Activated CD8-positive, alpha-beta T cell treated with anti-CD3 and anti-CD28 coated beads, Interleukin-2, amount 10 ng/mL, durations not matched to agents 7 days and 5 days (primary cell): Measurements from ENCODE around the gene ANKRD53. TPM values are rescaled to one million over a fixed set of nuclear protein-coding genes. Genes with fewer than 3 reads are reported as not detected.
A peak's percentile ranks its signal among the peaks of the same experiment; 100 is the strongest.

ENCODE experiments used
- ATAC-seq: fragments of 150-1000 bp; cut with Tn5 transposase; one replicate; pipeline ENCODE4 v1.10.0; 2021; ENCODE audit warnings: moderate library complexity
- CTCF ChIA-PET: fragments of 350-600 bp; sonication (Branson Sonifier 250); formaldehyde crosslinking; loops from one replicate; lab custom pipeline; 2021; ENCODE audit warnings: antibody characterized with exemption; lab: Charles Lee
- POLR2A ChIA-PET: fragments of 350-600 bp; sonication (Branson Sonifier 250); formaldehyde crosslinking; loops from one replicate; lab custom pipeline; 2021; ENCODE audit warnings: antibody characterized with exemption; lab: Charles Lee
- DNase-seq: peaks from one replicate; pipeline ENCODE4 v3.0.0-alpha.2; 2020
- H3K27ac Mint-ChIP-seq: one replicate; pipeline ENCODE4 v1.8.0; 2021; ENCODE audit warnings: mild to moderate bottlenecking, mixed read lengths
- H3K27me3 Mint-ChIP-seq: one replicate; pipeline ENCODE4 v1.8.0; 2021; ENCODE audit warnings: low read depth, mixed read lengths
- H3K36me3 Mint-ChIP-seq: one replicate; pipeline ENCODE4 v1.8.0; 2021; ENCODE audit warnings: low read depth, mixed read lengths
- H3K4me1 Mint-ChIP-seq: one replicate; pipeline ENCODE4 v1.8.0; 2021; ENCODE audit warnings: low read depth, mixed read lengths
- H3K4me3 Mint-ChIP-seq: one replicate; pipeline ENCODE4 v1.8.0; 2021; ENCODE audit warnings: mild to moderate bottlenecking, mixed read lengths
- H3K9me3 Mint-ChIP-seq: one replicate; pipeline ENCODE4 v1.8.0; 2022; ENCODE audit warnings: mixed read lengths; ENCODE audit not compliant: insufficient read depth
- total RNA-seq, 2 experiments: library from RNA; stranded (reverse); gene quantifications; one replicate each; pipeline ENCODE4 v1.2.3, GENCODE V29; 2021

ANKRD53 gene
- total RNA-seq, 2 experiments from 2014 or later: not detected

- CTCF ChIA-PET: interaction anchor here (1.6 to 4.8 kb wide), 2 partner anchors 14 to 20 kb away, joined by 5 to 39 read pairs; no protein-coding TSS in a partner anchor
- Mint-ChIP-seq H3K27me3 (peaks cover 7% of the 10 kb centered on the region), H3K4me1 (peaks cover 17% of the 10 kb centered on the region), H3K36me3 (no peaks in the 10 kb centered on the region), H3K27ac (no peak overlapping the region), H3K4me3 (peak overlapping the region; percentile 39), H3K9me3 (no peaks in the 10 kb centered on the region)
- no peak for ATAC-seq
- DNase-seq: no peak
- POLR2A ChIA-PET: no interaction called here
Observed at GRCh38 chr2:70979180-70979488, 704 bp downstream of the ANKRD53 start.

- ATAC-seq: no peak
- Mint-ChIP-seq H3K27ac (no peak overlapping the region), H3K9me3 (no peaks in the 10 kb centered on the region), H3K27me3 (peaks cover 2% of the 10 kb centered on the region), H3K36me3 (no peaks in the 10 kb centered on the region), H3K4me3 (peak overlapping the region; percentile 39), H3K4me1 (peaks cover 22% of the 10 kb centered on the region)
- ChIA-PET POLR2A (no interaction called here), CTCF (interaction anchor here (4.8 kb wide), 1 partner anchor 14 kb away, joined by 39 read pairs; no protein-coding TSS in a partner anchor)
- DNase-seq: no peak
Observed at GRCh38 chr2:70979626-70980025, 1.2 kb downstream of the ANKRD53 start.

GRCh38 chr2:70981421-70981820 lies 3.0 kb downstream of the ANKRD53 start:
- ATAC-seq (no peak), DNase-seq (no peak)
- H3K36me3 Mint-ChIP-seq: peaks cover 8% of the 10 kb centered on the region
- H3K4me3 Mint-ChIP-seq: no peak overlapping the region
- no peaks in the 10 kb centered on the region for H3K9me3 Mint-ChIP-seq
- POLR2A ChIA-PET: no interaction called here
- H3K27me3 Mint-ChIP-seq: no peaks in the 10 kb centered on the region
- peaks cover 37% of the 10 kb centered on the region for H3K4me1 Mint-ChIP-seq
- CTCF ChIA-PET: no interaction called here
- H3K27ac Mint-ChIP-seq: no peak overlapping the region

DNA sequence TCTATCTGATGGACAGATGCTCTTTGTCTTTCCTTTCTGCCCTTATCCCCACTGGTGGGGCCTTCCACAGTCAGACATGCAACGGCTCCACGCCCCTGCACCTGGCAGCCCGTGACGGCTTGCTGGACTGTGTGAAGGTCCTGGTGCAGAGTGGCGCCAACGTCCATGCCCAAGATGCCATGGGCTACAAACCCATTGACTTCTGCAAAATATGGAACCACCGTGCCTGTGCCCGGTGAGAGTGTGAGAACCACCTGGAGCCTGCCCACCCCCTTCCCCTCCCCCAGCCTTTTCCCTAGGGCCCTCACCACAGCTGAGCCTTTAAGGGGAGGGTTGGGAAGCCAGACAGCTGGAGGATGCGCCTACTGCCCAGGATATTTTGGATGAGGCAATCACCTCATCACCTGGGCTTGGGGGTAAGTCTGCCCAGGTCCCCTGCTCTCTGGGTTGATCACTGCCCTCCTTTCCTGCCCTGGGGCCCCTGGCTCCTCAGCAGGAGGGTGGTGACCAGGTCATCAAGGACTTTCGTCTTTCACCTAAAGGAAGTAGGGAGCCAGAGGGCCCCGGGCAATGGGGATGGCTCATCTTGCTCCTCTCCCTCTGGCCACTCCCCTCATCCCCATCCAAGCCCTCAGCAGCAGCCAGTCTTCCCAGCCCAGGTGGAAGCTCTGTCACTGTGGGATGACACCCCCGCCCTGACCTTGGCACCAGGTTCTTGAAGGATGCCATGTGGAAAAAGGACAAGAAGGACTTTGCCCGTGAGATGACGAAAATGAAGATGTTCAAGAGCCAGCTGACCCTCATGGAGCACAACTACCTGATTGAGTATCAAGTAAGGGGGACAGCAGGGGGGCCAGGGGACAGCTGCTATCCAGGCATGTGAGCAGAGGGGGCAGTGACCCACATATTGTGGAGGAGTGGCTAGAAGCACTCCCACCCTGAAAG lies 3.7 kb downstream of the ANKRD53 start:
- ATAC-seq (no peak), DNase-seq (no peak)
- Mint-ChIP-seq H3K9me3 (no peaks in the 10 kb centered on the region), H3K27me3 (no peaks in the 10 kb centered on the region), H3K36me3 (peaks cover 15% of the 10 kb centered on the region), H3K4me1 (peaks cover 35% of the 10 kb centered on the region), H3K4me3 (no peak overlapping the region), H3K27ac (no peak overlapping the region)
- POLR2A ChIA-PET: no interaction called here
- CTCF ChIA-PET: interaction anchor here (0.7 to 5.4 kb wide), 5 partner anchors 8 to 34 kb away, joined by 3 to 60 read pairs (median 19); partner anchors contain the start of gene TEX261

DNA sequence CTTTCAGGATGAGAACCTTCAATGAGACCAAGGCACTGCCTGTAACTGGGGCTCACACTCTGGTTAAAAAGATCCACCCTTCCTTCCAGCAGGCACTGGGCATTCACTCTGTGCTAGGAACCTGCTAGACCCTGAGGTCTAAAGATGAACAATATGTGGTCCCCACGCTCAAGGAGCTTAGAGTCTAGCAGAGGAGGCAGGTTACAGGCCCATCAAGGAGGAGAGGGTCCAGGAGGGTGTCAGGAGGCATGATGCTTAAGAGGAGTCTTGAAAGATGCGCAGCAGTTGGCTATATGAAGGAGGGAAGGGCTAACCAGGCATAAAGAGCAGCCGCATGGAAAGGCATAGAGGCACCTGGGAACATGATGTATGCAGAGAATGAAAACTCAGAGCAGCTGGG lies 4.5 kb downstream of the ANKRD53 start:
- H3K9me3 Mint-ChIP-seq: no peaks in the 10 kb centered on the region
- DNase-seq: no peak
- ATAC-seq: no peak
- H3K27me3 Mint-ChIP-seq: no peaks in the 10 kb centered on the region
- ChIA-PET POLR2A (no interaction called here), CTCF (interaction anchor here (0.7 to 5.4 kb wide), 6 partner anchors 8 to 35 kb away, joined by 3 to 60 read pairs (median 26); partner anchors contain the start of gene TEX261)
- H3K27ac Mint-ChIP-seq: no peak overlapping the region
- H3K4me1 Mint-ChIP-seq: peaks cover 27% of the 10 kb centered on the region
- H3K4me3 Mint-ChIP-seq: no peak overlapping the region
- H3K36me3 Mint-ChIP-seq: peaks cover 22% of the 10 kb centered on the region

- Mint-ChIP-seq H3K27ac (no peak overlapping the region), H3K27me3 (no peaks in the 10 kb centered on the region), H3K9me3 (no peaks in the 10 kb centered on the region), H3K36me3 (peaks cover 28% of the 10 kb centered on the region), H3K4me1 (peaks cover 24% of the 10 kb centered on the region), H3K4me3 (no peak overlapping the region)
- ChIA-PET POLR2A (no interaction called here), CTCF (interaction anchor here (1.0 to 5.4 kb wide), 16 partner anchors 9 to 142 kb away, joined by 3 to 60 read pairs (median 7); partner anchors contain the start of genes NAGK and TEX261)
- DNase-seq (no peak), ATAC-seq (no peak)
Observed at GRCh38 chr2:70983506-70984227, 5.2 kb downstream of the ANKRD53 start.

DNA sequence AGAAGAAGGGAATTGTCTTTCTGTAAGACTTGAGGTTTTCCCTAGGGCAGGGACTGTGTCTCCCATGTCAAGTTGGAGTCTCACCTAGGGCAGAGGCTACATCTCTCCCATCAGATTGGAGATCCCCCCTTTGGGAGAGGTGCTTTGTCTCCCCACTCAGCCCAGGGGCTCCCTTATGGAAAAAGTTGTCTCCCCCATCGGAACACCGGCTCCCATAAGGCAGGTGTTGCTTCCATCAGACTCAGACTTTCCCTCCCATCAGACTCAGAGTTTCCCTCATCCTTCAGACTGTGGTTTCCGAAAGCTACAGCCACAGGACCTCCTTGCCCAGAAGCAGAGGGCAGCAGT lies 5.8 kb downstream of the ANKRD53 start:
- H3K9me3 Mint-ChIP-seq: no peaks in the 10 kb centered on the region
- peaks cover 33% of the 10 kb centered on the region for H3K36me3 Mint-ChIP-seq
- no peaks in the 10 kb centered on the region for H3K27me3 Mint-ChIP-seq
- DNase-seq: no peak
- ChIA-PET CTCF (interaction anchor here (0.7 to 5.4 kb wide), 25 partner anchors 9 to 304 kb away, joined by 3 to 60 read pairs (median 4); partner anchors contain the start of genes NAGK and TEX261), POLR2A (interaction anchor here (1.4 kb wide), 1 partner anchor 21 kb away, joined by 3 read pairs; no protein-coding TSS in a partner anchor)
- peak overlapping the region; percentile 61 for H3K27ac Mint-ChIP-seq
- ATAC-seq: no peak
- peak overlapping the region; percentile 30 for H3K4me3 Mint-ChIP-seq
- H3K4me1 Mint-ChIP-seq: peaks cover 24% of the 10 kb centered on the region

DNA sequence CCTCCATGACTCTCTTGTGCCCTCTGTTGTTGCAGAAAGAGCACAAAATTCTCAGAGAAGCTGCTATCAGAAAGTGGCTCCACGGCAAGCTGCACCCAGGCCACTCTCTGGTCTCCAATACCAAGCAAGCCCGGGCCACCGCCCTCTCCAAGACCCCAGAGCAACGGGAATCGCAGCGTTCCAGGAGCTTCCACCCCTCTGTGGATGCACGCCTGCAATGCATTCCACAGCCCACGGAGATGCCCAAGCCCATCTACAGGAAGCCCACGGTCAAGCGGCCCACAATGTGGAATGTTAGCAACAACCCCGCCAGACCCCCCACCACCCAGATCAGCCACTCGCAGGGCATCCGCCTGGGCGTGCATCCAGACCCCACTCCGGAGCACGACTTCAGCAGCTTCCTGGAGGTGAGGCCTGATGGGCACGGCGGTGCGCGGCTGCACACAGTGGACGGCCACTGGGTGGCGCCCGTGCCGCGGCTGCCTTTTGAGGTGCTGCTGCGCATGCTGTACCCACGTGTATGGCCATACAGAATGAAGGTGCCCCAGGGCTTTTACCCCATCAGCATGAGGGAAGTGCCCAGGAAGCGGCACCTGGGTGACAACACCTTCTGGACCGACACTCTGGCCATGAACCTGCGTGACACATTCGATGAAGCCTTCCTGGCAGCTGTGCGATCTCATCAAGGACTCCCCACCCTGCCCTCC lies 6.3 kb downstream of the ANKRD53 start:
- Mint-ChIP-seq H3K4me3 (peak overlapping the region; percentile 30), H3K27ac (peak overlapping the region; percentile 61), H3K27me3 (no peaks in the 10 kb centered on the region), H3K4me1 (peaks cover 24% of the 10 kb centered on the region), H3K36me3 (peaks cover 37% of the 10 kb centered on the region), H3K9me3 (no peaks in the 10 kb centered on the region)
- peak; percentile 86 for DNase-seq
- ChIA-PET CTCF (interaction anchor here (0.7 to 5.4 kb wide), 26 partner anchors 9 to 1547 kb away, joined by 3 to 60 read pairs (median 4); partner anchors contain the start of genes NAGK, NFU1 and TEX261), POLR2A (interaction anchor here (1.4 kb wide), 1 partner anchor 21 kb away, joined by 3 read pairs; no protein-coding TSS in a partner anchor)
- ATAC-seq: peak; percentile 99

DNA sequence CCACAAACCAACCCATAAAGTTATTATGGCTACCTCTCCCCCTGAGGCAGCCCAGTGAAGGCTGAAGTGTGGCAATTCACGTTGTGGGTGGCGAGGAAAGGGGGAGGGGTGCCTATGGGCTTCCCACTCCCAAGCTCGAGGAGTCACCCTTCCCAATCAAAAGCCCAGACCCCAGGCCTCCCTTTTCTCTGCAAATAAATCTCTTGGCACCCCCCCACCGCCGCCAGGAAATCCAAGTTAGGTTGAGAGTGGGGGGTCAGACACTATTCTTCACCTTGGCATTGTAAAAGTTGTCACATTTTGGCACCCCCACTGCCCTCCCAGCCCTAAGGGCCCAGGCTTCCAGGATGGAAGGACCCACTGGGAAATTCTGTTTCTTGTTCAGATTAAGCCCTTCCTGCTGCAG lies 6.9 kb downstream of the ANKRD53 start:
- POLR2A ChIA-PET: interaction anchor here (1.4 kb wide), 1 partner anchor 20 kb away, joined by 3 read pairs; no protein-coding TSS in a partner anchor
- DNase-seq (no peak), ATAC-seq (no peak)
- Mint-ChIP-seq H3K4me1 (peaks cover 24% of the 10 kb centered on the region), H3K27me3 (no peaks in the 10 kb centered on the region), H3K9me3 (no peaks in the 10 kb centered on the region), H3K27ac (no peak overlapping the region), H3K36me3 (peaks cover 39% of the 10 kb centered on the region), H3K4me3 (no peak overlapping the region)
- CTCF ChIA-PET: interaction anchor here (0.7 to 5.4 kb wide), 11 partner anchors 8 to 1548 kb away, joined by 3 to 60 read pairs (median 9); partner anchors contain the start of genes NFU1 and TEX261

DNA sequence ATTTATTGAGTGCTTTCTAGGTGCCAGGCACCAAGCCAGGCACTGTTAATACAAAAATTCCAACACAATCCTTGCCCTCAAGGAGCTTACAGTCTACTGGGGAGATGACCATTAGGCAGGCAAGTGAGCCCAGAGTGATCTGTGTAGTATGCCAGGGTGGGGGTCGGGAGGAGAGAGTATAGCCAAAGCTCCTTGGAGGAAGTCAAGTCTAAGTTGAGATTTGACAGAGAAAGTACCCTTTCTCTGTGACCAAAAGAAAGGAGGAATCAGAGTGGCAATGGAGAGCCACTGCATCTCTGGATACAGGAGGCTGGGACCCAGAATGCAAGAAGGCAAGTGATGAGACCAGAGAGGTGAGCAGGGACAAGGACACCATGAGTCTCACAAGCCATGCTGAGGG lies 7.5 kb downstream of the ANKRD53 start:
- Mint-ChIP-seq H3K36me3 (peaks cover 42% of the 10 kb centered on the region), H3K4me1 (peaks cover 24% of the 10 kb centered on the region), H3K27ac (peak overlapping the region; percentile 9), H3K4me3 (no peak overlapping the region), H3K9me3 (no peaks in the 10 kb centered on the region), H3K27me3 (no peaks in the 10 kb centered on the region)
- DNase-seq (no peak), ATAC-seq (no peak)
- ChIA-PET POLR2A (no interaction called here), CTCF (interaction anchor here (2.4 to 5.4 kb wide), 5 partner anchors 8 to 85 kb away, joined by 9 to 60 read pairs (median 33); partner anchors contain the start of gene TEX261)
